Panc1 (cell line): ENCODE results near the gene RHOH.

Source experiments
- CTCF ChIP-seq: fragments of 450-650 bp; IDR thresholded peaks from 2 replicates; pipeline ENCODE4 v1.5.1; 2017; ENCODE audit warnings: mild to moderate bottlenecking
- POLR2AphosphoS5 ChIP-seq: IDR thresholded peaks from 2 replicates; pipeline ENCODE4 v1.6.1; 2012; ENCODE audit warnings: mild to moderate bottlenecking, low read depth, low read length, moderate library complexity
- REST ChIP-seq, 2 experiments: IDR thresholded peaks; 2 replicates each; pipeline ENCODE4 v1.6.1; 2011 to 2012; ENCODE audit warnings: low read depth in 2 of 2, control low read depth in 1 of 2, low read length in 1 of 2, mild to moderate bottlenecking in 1 of 2, moderate library complexity in 1 of 2; ENCODE audit not compliant: insufficient read depth in 1 of 2
- SIN3A ChIP-seq: IDR thresholded peaks from 2 replicates; pipeline ENCODE4 v1.6.1; 2012; ENCODE audit warnings: low read depth, mild to moderate bottlenecking, low read length, moderate library complexity, borderline replicate concordance; ENCODE audit not compliant: insufficient read depth

- TF ChIP-seq CTCF (no peak), POLR2AphosphoS5 (peak; percentile 55; the same call in 1 of the 2 replicates), SIN3A (no peak), REST (IDR thresholded peaks at IDR 0.05; ENCODE audit: insufficient read depth in 1 of 2, low read depth in 2 of 2, low read length in 1 of 2) (no peak)
These were observed 5.7 kb upstream of the RHOH start for GRCh38 chr4:40190880-40191815.
